Mesenchymal stem cell (in vitro differentiated cells and primary cell): ENCODE results near the gene POLR1E.

Experiments
- DNase-seq: peaks from one replicate; pipeline ENCODE4 v3.0.0-alpha.2; 2013
- H2AFZ ChIP-seq: one replicate; pipeline ENCODE4 v1.6.1; 2013; ENCODE audit warnings: low read depth, mild to moderate bottlenecking, control low read depth, inconsistent platforms, low read length, moderate library complexity
- H2AK5ac ChIP-seq: 2 replicates; pipeline ENCODE4 v1.6.1; 2013; ENCODE audit warnings: low read length, moderate library complexity, mild to moderate bottlenecking, inconsistent platforms; ENCODE audit not compliant: severe bottlenecking
- H2BK120ac ChIP-seq: one replicate; pipeline ENCODE4 v1.6.1; 2013; ENCODE audit warnings: low read depth, mild to moderate bottlenecking, inconsistent platforms, low read length, moderate library complexity
- H2BK12ac ChIP-seq, 2 experiments: one replicate each; pipeline ENCODE4 v1.6.1; 2013; ENCODE audit warnings: inconsistent platforms in 2 of 2, low read length in 2 of 2, mild to moderate bottlenecking in 2 of 2, moderate library complexity in 2 of 2, control low read depth in 1 of 2
- H2BK15ac ChIP-seq: one replicate; pipeline ENCODE4 v1.6.1; 2013; ENCODE audit warnings: mild to moderate bottlenecking, low read depth, inconsistent platforms; ENCODE audit not compliant: poor library complexity, severe bottlenecking
- H2BK5ac ChIP-seq: 2 replicates; pipeline ENCODE4 v1.6.1; 2013; ENCODE audit warnings: low read depth, mild to moderate bottlenecking, low read length, control low read depth, inconsistent platforms; ENCODE audit not compliant: poor library complexity, severe bottlenecking
- H3K14ac ChIP-seq, 2 experiments: one replicate each; pipeline ENCODE4 v1.6.1; 2013; ENCODE audit warnings: inconsistent platforms in 2 of 2, low read length in 2 of 2, control low read depth in 1 of 2, mild to moderate bottlenecking in 1 of 2, moderate library complexity in 1 of 2
- H3K18ac ChIP-seq, 2 experiments: one replicate each; pipeline ENCODE4 v1.6.1; 2013; ENCODE audit warnings: inconsistent platforms in 2 of 2, low read length in 2 of 2, control low read depth in 1 of 2, low read depth in 1 of 2, mild to moderate bottlenecking in 1 of 2
- H3K23ac ChIP-seq, 2 experiments: one replicate each; pipeline ENCODE4 v1.6.1; 2013; ENCODE audit warnings: inconsistent platforms in 2 of 2, low read length in 2 of 2, mild to moderate bottlenecking in 2 of 2, moderate library complexity in 2 of 2, control low read depth in 1 of 2
- H3K27ac ChIP-seq: 2 replicates; pipeline ENCODE4 v1.5.1; 2013; ENCODE audit warnings: mild to moderate bottlenecking, moderate library complexity, low read length, control low read depth, inconsistent platforms; ENCODE audit not compliant: poor library complexity, severe bottlenecking
- H3K27me3 ChIP-seq, 2 experiments: 2 replicates each; pipeline versions ENCODE4 v1.6.1 to v1.7.0; 2013; ENCODE audit warnings: low read length in 2 of 2, mild to moderate bottlenecking in 2 of 2, moderate library complexity in 2 of 2, control low read depth in 1 of 2, inconsistent platforms in 1 of 2; ENCODE audit not compliant: control insufficient read depth in 1 of 2, insufficient read depth in 1 of 2
- H3K36me3 ChIP-seq, 2 experiments: 2 replicates each; pipeline versions ENCODE4 v1.6.1 to v1.7.0; 2013; ENCODE audit warnings: low read length in 2 of 2, control low read depth in 1 of 2, inconsistent platforms in 1 of 2, low read depth in 1 of 2, mild to moderate bottlenecking in 1 of 2; ENCODE audit not compliant: insufficient read depth in 2 of 2, control insufficient read depth in 1 of 2
- H3K4ac ChIP-seq, 2 experiments: one replicate each; pipeline ENCODE4 v1.6.1; 2013; ENCODE audit warnings: inconsistent platforms in 2 of 2, low read length in 2 of 2, mild to moderate bottlenecking in 2 of 2, moderate library complexity in 2 of 2, control low read depth in 1 of 2, low read depth in 1 of 2
- H3K4me1 ChIP-seq: 2 replicates; pipeline ENCODE4 v1.6.1; 2013; ENCODE audit warnings: low read depth, low read length, control low read depth; ENCODE audit not compliant: control insufficient read depth, insufficient read depth
- H3K4me2 ChIP-seq: 2 replicates; pipeline ENCODE4 v1.6.1; 2013; ENCODE audit warnings: low read length, mild to moderate bottlenecking, inconsistent platforms; ENCODE audit not compliant: poor library complexity, severe bottlenecking
- H3K4me3 ChIP-seq, 2 experiments: 2 replicates each; pipeline versions ENCODE4 v1.5.1 to v1.7.0; 2013; ENCODE audit warnings: low read length in 2 of 2, mild to moderate bottlenecking in 2 of 2, control low read depth in 1 of 2, low read depth in 1 of 2; ENCODE audit not compliant: insufficient read depth in 1 of 2
- H3K79me1 ChIP-seq: replicated peaks from 2 replicates; pipeline ENCODE4 v1.6.1; 2013; ENCODE audit warnings: mild to moderate bottlenecking, control low read depth, low read length, inconsistent platforms; ENCODE audit not compliant: poor library complexity, severe bottlenecking
- H3K9ac ChIP-seq: 2 replicates; pipeline ENCODE4 v1.7.0; 2013; ENCODE audit warnings: mild to moderate bottlenecking, low read length, moderate library complexity
- H3K9me3 ChIP-seq: 2 replicates; pipeline ENCODE4 v1.7.0; 2013; ENCODE audit warnings: mild to moderate bottlenecking, low read length; ENCODE audit not compliant: control insufficient read depth
- H4K8ac ChIP-seq: one replicate; pipeline ENCODE4 v1.6.1; 2013; ENCODE audit warnings: inconsistent platforms, mild to moderate bottlenecking, low read length, moderate library complexity
- H4K91ac ChIP-seq: one replicate; pipeline ENCODE4 v1.6.1; 2013; ENCODE audit warnings: mild to moderate bottlenecking, low read length, inconsistent platforms
- WGBS: methylation state at CpG from one replicate; pipeline ENCODE4 v1.1.7; 2013; ENCODE audit warnings: mixed read lengths; 5-methylcytosine and 5-hydroxymethylcytosine counted together

Gene POLR1E

GRCh38 chr9:37495571-37495970 is 9.8 kb downstream of the POLR1E start:
- Histone ChIP-seq H2AK5ac (no peak overlapping the region), H3K9ac (no peak overlapping the region), H2BK120ac (no peak overlapping the region), H3K9me3 (no peaks in the 10 kb centered on the region), H3K4me1 (no peaks in the 10 kb centered on the region), H3K4me3 (no peak overlapping the region), H3K4ac (no peak overlapping the region), H2BK12ac (no peak overlapping the region), H3K14ac (no peak overlapping the region), H3K79me1 (peaks cover 20% of the 10 kb centered on the region), H3K27ac (no peak overlapping the region), H3K23ac (no peak overlapping the region), H3K36me3 (peaks cover 38 to 87% of the 10 kb centered on the region in 2 experiments), H4K8ac (no peak overlapping the region), H3K27me3 (no peaks in the 10 kb centered on the region), H2BK5ac (no peak overlapping the region), H3K4me2 (no peak overlapping the region), H3K18ac (no peak overlapping the region), H4K91ac (no peak overlapping the region), H2AFZ (no peak overlapping the region), H2BK15ac (no peak overlapping the region)
- no peak for DNase-seq
- 96% methylated on average over 5 of the region's 5 CpGs for WGBS

- H3K23ac ChIP-seq, result no peak overlapping the region
- no peak overlapping the region for H3K4me3 ChIP-seq
- H2BK120ac ChIP-seq, result no peak overlapping the region
- H3K27me3 ChIP-seq, result no peaks in the 10 kb centered on the region
- no peak overlapping the region for H4K91ac ChIP-seq
- no peak overlapping the region for H4K8ac ChIP-seq
- no peaks in the 10 kb centered on the region for H3K4me1 ChIP-seq
- no peak overlapping the region for H3K18ac ChIP-seq
- no peaks in the 10 kb centered on the region for H3K9me3 ChIP-seq
- H2BK12ac ChIP-seq, result no peak overlapping the region
- H2AFZ ChIP-seq, result no peak overlapping the region
- H2BK15ac ChIP-seq, result no peak overlapping the region
- no peak overlapping the region for H3K14ac ChIP-seq
- H2AK5ac ChIP-seq, result no peak overlapping the region
- H2BK5ac ChIP-seq, result no peak overlapping the region
- H3K4ac ChIP-seq, result no peak overlapping the region
- no peak for DNase-seq
- WGBS, result 62% methylated on average over 4 of the region's 4 CpGs
- H3K9ac ChIP-seq, result no peak overlapping the region
- H3K4me2 ChIP-seq, result no peak overlapping the region
- no peak overlapping the region for H3K27ac ChIP-seq
- peaks cover 42 to 87% of the 10 kb centered on the region in 2 experiments for H3K36me3 ChIP-seq
- H3K79me1 ChIP-seq, result peaks cover 20% of the 10 kb centered on the region
These were observed 10.3 kb downstream of the POLR1E start for GRCh38 chr9:37496020-37496419.

GRCh38 chr9:37497320-37497719 is 11.6 kb downstream of the POLR1E start:
- Histone ChIP-seq H2BK15ac (no peak overlapping the region), H2AFZ (no peak overlapping the region), H4K8ac (no peak overlapping the region), H3K79me1 (peaks cover 21% of the 10 kb centered on the region), H3K4me1 (no peaks in the 10 kb centered on the region), H2BK5ac (no peak overlapping the region), H3K4ac (no peak overlapping the region), H4K91ac (no peak overlapping the region), H3K27ac (no peak overlapping the region), H3K18ac (no peak overlapping the region), H3K36me3 (peaks cover 50 to 88% of the 10 kb centered on the region in 2 experiments), H2AK5ac (no peak overlapping the region), H3K27me3 (no peaks in the 10 kb centered on the region), H3K4me2 (no peak overlapping the region), H3K9ac (no peak overlapping the region), H3K14ac (no peak overlapping the region), H3K4me3 (no peak overlapping the region), H2BK12ac (no peak overlapping the region), H2BK120ac (no peak overlapping the region), H3K9me3 (no peaks in the 10 kb centered on the region), H3K23ac (no peak overlapping the region)
- 98% methylated on average over 3 of the region's 3 CpGs for WGBS
- no peak for DNase-seq

- Histone ChIP-seq H3K79me1 (peaks cover 19% of the 10 kb centered on the region), H2AFZ (no peak overlapping the region), H2BK15ac (no peak overlapping the region), H3K4me1 (no peaks in the 10 kb centered on the region), H3K14ac (no peak overlapping the region), H2BK120ac (no peak overlapping the region), H4K8ac (no peak overlapping the region), H2AK5ac (no peak overlapping the region), H3K36me3 (peaks cover 55 to 88% of the 10 kb centered on the region in 2 experiments), H3K18ac (no peak overlapping the region), H3K4me2 (no peak overlapping the region), H3K4ac (no peak overlapping the region), H3K27ac (no peak overlapping the region), H3K23ac (no peak overlapping the region), H3K27me3 (no peaks in the 10 kb centered on the region), H3K9me3 (no peaks in the 10 kb centered on the region), H3K4me3 (no peak overlapping the region), H3K9ac (no peak overlapping the region), H4K91ac (no peak overlapping the region), H2BK5ac (no peak overlapping the region), H2BK12ac (no peak overlapping the region)
- 44% methylated on average over 3 of the region's 3 CpGs for WGBS
- no peak for DNase-seq
These were observed 12.7 kb downstream of the POLR1E start for GRCh38 chr9:37498457-37498856.
